PFSK-1 (cell line): ENCODE results near the gene HPD.

Experiments
- FOXP2 ChIP-seq: optimal IDR thresholded peaks from 2 replicates; pipeline ENCODE3; 2011; ENCODE audit warnings: borderline replicate concordance, control low read depth, inconsistent platforms; ENCODE audit not compliant: insufficient read depth; ENCODE audit errors: extremely low read length, extremely low read depth
- POLR2AphosphoS5 ChIP-seq: IDR thresholded peaks from 2 replicates; pipeline ENCODE4 v1.6.1; 2012; ENCODE audit warnings: low read depth, mild to moderate bottlenecking, control low read depth, low read length, moderate library complexity
- SIN3A ChIP-seq: IDR thresholded peaks from 2 replicates; pipeline ENCODE4 v1.6.1; 2012; ENCODE audit warnings: mild to moderate bottlenecking, low read length, moderate library complexity, borderline replicate concordance; ENCODE audit not compliant: insufficient read depth
- TAF1 ChIP-seq: IDR thresholded peaks from 2 replicates; pipeline ENCODE4 v1.6.1; 2012; ENCODE audit warnings: low read length, control low read depth, borderline replicate concordance; ENCODE audit not compliant: insufficient read depth
- TF ChIP-seq, protein P1 (sequence below), 2 experiments: IDR thresholded peaks; 2 replicates each; pipeline versions ENCODE4 v1.6.1 to v1.8.0; 2011 to 2012; ENCODE audit warnings: low read depth in 2 of 2, low read length in 2 of 2, control low read depth in 1 of 2, inconsistent platforms in 1 of 2, mild to moderate bottlenecking in 1 of 2, moderate library complexity in 1 of 2; ENCODE audit not compliant: insufficient read depth in 1 of 2

- TF ChIP-seq, protein P1, sequence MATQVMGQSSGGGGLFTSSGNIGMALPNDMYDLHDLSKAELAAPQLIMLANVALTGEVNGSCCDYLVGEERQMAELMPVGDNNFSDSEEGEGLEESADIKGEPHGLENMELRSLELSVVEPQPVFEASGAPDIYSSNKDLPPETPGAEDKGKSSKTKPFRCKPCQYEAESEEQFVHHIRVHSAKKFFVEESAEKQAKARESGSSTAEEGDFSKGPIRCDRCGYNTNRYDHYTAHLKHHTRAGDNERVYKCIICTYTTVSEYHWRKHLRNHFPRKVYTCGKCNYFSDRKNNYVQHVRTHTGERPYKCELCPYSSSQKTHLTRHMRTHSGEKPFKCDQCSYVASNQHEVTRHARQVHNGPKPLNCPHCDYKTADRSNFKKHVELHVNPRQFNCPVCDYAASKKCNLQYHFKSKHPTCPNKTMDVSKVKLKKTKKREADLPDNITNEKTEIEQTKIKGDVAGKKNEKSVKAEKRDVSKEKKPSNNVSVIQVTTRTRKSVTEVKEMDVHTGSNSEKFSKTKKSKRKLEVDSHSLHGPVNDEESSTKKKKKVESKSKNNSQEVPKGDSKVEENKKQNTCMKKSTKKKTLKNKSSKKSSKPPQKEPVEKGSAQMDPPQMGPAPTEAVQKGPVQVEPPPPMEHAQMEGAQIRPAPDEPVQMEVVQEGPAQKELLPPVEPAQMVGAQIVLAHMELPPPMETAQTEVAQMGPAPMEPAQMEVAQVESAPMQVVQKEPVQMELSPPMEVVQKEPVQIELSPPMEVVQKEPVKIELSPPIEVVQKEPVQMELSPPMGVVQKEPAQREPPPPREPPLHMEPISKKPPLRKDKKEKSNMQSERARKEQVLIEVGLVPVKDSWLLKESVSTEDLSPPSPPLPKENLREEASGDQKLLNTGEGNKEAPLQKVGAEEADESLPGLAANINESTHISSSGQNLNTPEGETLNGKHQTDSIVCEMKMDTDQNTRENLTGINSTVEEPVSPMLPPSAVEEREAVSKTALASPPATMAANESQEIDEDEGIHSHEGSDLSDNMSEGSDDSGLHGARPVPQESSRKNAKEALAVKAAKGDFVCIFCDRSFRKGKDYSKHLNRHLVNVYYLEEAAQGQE (IDR thresholded peaks at IDR 0.05; ENCODE audit: insufficient read depth in 1 of 2, low read depth in 2 of 2, low read length in 2 of 2): no peak
- TF ChIP-seq SIN3A (no peak), TAF1 (no peak), POLR2AphosphoS5 (peak; percentile 28; the same call in 1 of the 2 replicates), FOXP2 (no peak)
Observed at GRCh38 chr12:121796855-121797751, 61.6 kb downstream of the HPD start.
